Stimulated activated CD8-positive, alpha-beta memory T cell treated with anti-CD3 and anti-CD28 coated beads, Interleukin-7, amount 100 ng/mL, for 1 hour (primary cell): Measurements from ENCODE around the gene RSKR.
"Not testable (repeated sequence)": the region's sequence is repeated elsewhere in the genome, so short reads cannot be mapped to it uniquely, and the experiment has no call there.

Experiments
- DNase-seq, 2 donors: peaks; one replicate each; pipeline ENCODE4 v3.0.0-alpha.2; 2020; ENCODE audit warnings: low read depth in 2 of 2

RSKR gene

DNA sequence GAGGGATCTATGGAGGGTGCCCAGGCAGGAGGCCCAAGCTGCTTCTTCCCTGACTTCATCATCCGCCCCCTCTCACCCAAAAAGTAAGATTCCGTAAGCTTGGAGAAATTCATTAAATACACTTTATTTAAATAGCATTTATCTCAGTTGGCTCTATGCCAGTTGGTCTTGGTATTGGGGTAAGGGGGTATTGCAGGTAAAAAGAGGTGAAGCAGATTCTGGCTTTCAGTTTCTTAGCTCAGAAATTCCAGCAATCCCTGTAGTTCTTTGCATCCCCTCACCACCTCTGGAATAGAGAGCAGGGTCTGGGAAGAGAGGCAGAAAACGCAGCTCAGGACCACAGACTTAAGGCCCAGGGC, 36.5 kb downstream of the RSKR start:
- DNase-seq, result no peak

DNA sequence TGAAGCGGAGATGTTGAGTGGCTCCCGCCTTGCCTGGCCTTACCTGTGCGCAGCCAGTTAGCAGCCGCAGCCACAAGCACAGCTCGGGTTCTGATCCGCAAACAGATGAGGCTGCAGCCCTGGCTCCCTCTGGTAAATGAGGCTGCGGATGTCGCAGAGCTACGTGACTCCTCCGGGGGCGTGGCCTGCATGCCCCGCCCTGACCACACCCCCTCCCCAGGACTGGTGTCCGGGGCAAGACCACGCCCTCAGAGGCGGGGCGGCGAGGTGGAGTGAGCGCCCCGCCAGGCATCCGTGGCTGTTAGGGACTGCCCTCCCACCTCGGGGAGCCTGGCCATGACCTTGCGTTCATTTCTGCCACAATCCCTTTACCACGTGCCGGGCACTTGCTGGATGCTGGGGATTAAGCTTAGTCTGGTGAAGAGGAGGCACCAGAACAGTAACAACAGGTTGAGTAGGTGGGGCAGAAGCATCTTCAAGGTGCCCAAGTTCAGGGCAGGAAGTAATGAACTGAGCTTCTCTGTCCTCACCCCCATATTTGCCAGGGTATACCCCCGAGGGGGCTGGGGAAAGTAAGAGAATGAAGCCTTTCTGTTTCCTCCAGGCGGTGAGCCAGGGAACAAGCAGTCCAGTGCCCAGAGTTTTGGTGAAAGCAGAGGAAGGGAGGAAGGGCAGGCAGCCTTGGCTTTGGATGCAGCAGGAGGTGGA, 37.1 kb downstream of the RSKR start, which contains the start of gene ALDOC:
TSS of gene ALDOC (minus strand) at position 138 of the 708 bp plus-strand sequence. CDS start 1,363 bp downstream, outside the sequence.
- DNase-seq, result peak; percentile 94 to 96

DNA sequence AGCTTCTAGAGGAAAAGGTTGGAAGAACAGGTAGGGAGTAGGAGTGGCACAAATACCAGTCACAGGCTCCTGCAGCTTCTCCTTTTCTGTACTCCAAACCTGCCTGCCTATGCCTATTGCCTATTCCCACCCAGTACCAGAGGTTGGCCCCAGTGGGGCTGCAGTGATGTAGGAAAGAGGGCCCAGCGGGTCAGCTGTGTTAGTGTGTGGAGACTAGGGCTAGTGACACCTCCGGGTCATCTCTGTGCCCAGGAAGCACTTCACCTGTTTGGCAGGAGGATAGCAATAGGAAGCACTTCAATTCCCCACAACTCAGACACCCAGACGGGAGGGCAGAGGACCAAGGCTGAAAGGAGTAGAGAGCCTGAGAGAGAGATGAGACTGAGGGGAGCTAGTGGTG, 38.0 kb downstream of the RSKR start:
- DNase-seq, result not testable (repeated sequence)

DNA sequence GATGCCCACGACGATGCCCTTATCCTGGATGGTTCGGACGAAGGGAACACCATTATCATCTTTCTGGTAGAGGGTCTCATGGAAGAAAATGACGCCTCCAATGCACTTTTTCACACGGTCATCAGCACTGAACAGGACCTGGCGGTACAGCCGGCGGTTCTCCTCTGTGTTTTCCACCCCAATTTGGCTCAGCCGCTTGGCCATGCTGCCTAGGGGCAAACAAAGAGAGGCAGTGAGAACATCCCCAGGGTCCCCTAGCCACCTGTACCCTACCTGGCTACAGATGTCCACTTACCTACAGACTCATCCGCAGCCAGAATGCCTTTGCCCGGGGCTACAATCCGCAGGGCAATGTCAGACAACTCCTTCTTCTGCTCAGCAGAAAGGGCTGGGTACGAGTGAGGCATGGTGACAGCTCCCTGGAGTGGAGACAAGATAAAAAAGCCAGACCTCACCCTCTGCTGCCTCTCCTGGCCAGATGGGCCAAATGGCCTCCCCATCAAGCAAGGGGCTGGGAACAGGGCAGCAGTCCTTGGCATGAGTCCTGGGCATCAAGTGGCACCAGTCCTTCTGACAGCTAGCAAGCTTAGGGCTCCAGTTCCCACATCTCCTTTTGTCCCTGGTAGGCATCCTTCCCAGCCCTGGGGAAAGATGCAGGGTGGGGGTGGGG, 38.7 kb downstream of the RSKR start:
- no peak for DNase-seq

DNA sequence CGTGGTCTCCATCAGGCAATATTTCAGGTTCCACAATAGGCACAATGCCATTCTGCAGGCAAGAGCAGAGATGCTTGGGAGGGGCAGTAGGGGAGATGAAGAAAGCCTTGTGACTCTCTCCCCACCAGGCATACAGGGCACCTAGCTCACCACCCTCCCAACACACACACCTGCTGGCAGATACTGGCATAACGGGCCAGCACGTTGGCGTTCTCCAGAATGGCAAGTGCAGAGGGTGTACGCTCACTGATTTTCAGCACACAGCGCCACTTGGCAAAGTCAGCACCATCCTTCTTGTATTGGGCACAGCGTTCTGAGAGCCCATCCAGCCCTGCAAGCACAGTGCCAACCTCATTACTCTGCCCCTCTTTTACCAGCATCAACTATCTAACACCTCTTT, 39.5 kb downstream of the RSKR start:
- DNase-seq, result no peak

DNA sequence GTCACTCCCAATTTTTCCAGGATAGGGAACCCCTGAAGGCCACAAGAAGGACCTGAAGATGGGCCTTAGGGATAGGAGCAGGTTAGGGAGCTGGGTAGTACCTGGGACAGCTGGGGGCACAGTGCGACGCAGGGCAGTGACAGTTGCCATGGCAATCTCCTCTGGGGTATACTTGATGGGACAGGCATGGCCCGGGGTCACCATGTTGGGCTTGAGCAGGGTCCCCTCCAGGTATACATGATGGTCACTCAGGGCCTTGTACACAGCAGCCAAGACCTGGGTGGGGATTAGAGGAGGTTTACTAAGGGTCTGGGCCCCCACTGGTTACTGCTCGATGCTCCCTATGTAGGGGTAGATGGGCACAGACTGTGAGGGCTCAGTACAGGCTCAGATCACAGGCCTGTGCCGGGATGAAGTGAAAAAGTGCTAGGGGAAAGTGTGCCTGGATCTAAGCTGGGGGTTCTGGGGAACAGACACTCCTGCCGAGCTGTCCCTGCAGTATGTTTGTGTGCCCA, 40.0 kb downstream of the RSKR start:
- DNase-seq, result no peak

DNA sequence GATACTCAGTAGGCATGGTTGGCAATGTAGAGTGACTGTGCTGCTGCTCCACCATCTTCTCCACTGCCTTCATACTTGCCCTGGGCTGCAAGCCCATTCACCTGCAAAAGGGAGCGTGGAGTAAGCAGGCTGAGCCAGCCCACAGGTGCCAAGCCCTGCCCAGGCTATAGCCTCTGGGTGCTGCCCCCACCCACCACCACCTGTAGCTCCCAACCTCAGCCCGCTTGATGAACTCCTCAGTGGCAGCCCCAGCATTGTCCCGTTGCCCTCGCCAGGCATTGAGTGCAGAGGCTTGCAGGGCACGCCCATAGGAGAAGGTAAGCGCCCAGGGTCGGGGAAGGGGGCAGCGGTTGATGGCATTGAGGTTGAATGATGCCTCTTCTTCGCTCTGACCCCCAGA, 40.5 kb downstream of the RSKR start:
- DNase-seq, result no peak

DNA sequence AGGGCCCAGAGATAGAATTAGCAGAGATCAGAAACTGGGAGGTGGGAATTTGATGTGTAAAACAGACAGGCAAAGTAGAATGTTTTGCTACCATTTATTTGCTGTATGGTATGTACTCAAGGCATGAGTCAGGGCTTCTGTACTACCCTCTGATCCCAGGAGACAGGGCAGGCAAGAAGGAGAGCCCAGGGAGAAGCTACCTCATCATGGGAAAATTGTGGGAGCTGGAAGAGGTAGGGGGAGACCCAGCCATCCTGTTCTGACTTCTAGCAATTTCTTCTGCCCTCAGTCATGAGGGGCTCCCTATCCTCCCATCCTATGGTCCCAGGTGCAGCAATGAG, 41.0 kb downstream of the RSKR start:
- DNase-seq, result no peak

DNA sequence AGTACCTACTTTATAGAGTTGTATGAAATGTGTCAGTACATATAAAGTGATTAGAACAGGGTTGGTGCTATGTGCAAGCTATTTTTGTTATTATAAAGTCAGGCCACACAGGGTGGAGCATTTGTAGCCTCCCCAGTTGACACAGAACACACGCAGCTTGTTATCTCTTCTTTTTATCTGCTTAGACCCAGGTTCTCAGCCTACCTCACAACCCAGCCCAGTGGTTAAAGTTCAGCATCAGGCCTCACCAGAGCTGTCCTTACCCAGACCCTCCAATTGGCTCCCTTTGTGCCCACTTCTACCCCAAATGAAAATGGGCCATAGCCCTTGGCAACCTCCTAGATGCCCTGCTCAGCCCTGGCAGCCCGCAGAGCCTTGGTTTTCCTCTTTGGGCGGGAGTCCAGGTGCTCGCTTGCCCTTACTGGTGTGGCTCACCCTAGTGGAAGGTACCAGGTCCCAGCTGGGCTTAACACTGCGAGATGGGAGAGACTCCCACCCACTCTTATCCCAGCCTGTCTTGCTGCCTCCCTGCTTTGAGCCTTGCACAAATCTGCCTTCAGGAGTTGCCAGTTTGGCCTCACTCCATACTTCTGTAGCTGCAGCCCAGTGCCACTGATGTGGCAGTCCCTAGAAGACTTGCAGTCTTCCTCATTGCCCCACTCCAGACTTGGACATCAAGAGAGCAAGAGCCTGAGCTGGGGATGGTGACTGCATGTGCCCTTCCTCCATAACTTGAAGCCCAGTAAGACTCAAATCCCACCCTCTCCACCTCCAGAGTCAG, 41.5 kb downstream of the RSKR start:
- no peak for DNase-seq

DNA sequence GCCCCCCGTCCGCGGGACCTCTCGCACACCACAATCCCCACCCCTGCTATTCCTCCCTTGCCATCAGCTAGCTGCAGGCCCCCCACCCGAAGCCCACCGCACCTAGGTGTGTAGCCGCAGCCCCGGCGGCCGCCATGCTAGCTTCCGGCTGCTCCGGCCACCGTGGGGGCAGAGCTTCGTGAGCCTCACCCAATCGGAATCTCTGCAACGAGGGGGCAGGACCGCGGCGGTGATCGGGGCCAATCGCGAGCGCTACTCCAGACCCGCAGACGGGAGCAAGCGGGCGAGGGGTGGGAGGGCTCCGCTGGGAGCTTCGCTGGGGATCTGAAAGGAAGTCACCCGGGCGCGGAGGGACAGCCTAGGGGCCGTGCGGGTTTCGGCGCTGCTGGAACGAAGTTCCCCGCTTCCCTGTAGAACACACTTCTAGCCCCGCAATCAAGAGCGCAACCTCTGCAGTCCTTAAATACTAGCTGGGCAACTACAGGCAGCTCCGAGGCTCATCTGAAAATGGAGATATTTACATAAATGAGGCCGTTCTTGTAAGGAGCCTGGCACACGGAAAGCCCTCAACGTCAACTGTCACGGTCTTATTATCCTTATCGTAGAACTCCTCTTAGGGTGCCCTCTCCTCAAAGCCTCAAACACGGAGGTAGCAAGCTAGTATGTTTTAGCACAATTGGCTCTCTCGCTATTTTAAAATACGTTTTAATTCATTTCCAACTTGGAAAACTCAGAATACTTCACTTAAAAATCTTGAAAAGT, 42.4 kb downstream of the RSKR start, which contains the start of gene PIGS:
TSS of gene PIGS (minus strand) at position 164 of the 762 bp plus-strand sequence. CDS start at position 136, 28 bp downstream.
- peak; percentile 81 to 83 for DNase-seq

DNA sequence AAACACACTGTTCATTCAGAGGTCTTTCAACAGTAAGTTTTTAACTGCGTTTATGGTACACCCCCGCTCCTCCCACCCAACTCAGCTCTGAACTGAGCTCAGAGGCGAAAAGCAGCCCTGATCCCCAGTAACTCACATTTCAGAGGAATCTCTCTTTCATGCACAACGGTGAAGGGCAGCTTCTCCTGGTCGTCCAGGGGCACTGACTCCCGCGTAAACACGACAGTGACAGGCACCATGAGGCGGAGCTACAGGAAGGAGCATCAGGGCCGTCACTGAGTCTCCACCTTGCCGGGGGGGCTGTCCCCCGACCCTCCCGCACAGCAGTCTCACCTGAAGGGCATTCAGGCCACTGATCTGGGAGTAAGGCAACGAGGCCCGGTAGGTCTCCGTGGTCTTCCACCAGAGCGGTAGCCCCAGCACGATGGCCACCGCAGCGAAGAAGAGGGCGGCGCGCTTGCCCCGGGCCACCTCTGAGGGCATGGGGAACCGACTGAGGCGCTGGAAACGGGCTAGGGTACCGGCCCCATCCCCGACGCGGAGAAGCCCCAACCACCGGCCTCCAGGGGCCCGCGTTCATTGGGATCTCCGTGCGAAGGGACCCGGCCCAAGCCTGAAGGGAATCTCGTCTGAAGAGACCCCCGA, 43.1 kb downstream of the RSKR start:
- DNase-seq, result no peak

DNA sequence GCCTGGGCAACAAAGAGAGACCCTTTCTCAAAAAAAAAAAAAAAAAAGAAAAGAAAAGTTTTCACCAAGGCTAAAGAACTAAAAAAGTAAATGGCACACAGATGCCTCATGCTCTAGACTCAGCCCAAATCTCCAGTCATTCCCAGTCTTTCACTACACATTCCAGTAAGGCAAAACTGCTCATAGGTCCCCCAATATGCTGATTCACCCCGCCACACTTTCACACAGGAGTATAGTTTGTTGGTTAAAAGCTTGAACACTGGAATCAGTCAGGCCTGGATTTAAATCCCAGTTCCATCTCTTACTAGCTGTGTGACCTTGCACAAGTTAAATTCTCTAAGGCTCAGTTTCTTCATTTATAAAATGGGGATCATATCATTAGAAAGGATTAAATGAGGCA, 44.5 kb downstream of the RSKR start:
- no peak for DNase-seq

DNA sequence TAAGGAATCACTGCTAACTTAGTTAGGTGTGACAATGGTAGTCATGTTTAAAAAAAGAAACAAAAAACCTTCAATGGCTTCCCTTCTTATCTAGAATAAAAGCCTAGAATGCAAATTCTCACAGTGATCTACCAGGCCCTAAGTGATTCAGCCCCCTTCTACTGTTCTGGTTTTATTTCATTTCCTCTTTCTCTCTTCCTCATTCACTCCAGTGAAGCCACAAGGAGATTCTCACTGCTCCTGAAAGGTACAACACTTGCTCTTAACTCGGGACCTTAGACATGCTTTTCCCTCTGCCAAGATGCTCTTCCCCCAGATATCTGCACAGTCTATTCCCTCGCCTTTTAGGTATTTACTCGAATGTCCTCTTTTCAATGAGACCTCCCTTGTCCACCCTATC, 46.4 kb downstream of the RSKR start:
- no peak for DNase-seq

DNA sequence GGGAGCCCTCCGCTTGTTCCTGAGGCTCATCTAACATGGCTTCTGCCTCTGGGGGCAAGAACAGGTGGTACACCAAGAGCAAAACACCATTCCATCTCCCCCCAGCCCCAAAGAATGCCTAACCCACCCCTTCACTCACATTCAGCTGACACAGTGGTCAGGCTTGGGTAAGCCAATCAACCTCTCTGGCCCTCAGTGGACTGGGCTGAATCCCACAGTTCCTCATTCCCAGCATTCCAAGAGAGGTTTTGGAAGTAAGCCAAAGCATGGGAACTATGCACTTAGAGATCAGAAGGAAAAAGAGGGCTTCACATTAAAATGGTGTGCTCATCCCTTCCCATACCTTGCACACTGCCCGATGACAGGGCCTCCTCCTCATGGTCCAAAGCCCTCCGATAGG, 50.5 kb downstream of the RSKR start:
- no peak for DNase-seq
